ENCODE measurements around the gene OR13C5. TPM values are rescaled to one million over a fixed set of nuclear protein-coding genes. Genes with fewer than 3 reads are reported as not detected.
"Not testable (repeated sequence)": the region's sequence is repeated elsewhere in the genome, so short reads cannot be mapped to it uniquely, and the experiment has no call there.

OR13C5 gene
- total and polyA plus RNA-seq, 4 donors, result not detected

- Histone ChIP-seq H3K4me1 (ENCODE audit: control insufficient read depth, insufficient read depth, low read length) (no peaks in the 10 kb centered on the region), H3K27me3 (ENCODE audit: control insufficient read depth, insufficient read depth, low read length) (no peaks in the 10 kb centered on the region), H3K27ac (ENCODE audit: low read depth, low read length) (no peak overlapping the region), H3K36me3 (ENCODE audit: control insufficient read depth, insufficient read depth, low read length) (no peaks in the 10 kb centered on the region), H3K4me3 (ENCODE audit: low read depth, low read length) (no peak overlapping the region), H3K9me3 (ENCODE audit: control insufficient read depth, insufficient read depth, low read length) (no peaks in the 10 kb centered on the region)
- WGBS (ENCODE audit: insufficient coverage), result 76% methylated on average over 3 of the region's 3 CpGs
- DNase-seq (ENCODE audit: low read depth in 4 of 6, low spot score in 6 of 6), result no peak
These were observed 5.6 kb upstream of the OR13C5 start for GRCh38 chr9:104604801-104605200.

GRCh38 chr9:104598749-104599148, 464 bp downstream of the OR13C5 start:
- H3K4me1 ChIP-seq (ENCODE audit: control insufficient read depth, insufficient read depth, low read length); H3K27ac ChIP-seq (ENCODE audit: low read depth, low read length); H3K9me3 ChIP-seq (ENCODE audit: control insufficient read depth, insufficient read depth, low read length); H3K4me3 ChIP-seq (ENCODE audit: low read depth, low read length); H3K27me3 ChIP-seq (ENCODE audit: control insufficient read depth, insufficient read depth, low read length); DNase-seq (ENCODE audit: low read depth in 4 of 6, low spot score in 6 of 6); H3K36me3 ChIP-seq (ENCODE audit: control insufficient read depth, insufficient read depth, low read length): not testable (repeated sequence)
- 60% methylated on average over 1 of the region's 3 CpGs for WGBS (ENCODE audit: insufficient coverage)

DNA sequence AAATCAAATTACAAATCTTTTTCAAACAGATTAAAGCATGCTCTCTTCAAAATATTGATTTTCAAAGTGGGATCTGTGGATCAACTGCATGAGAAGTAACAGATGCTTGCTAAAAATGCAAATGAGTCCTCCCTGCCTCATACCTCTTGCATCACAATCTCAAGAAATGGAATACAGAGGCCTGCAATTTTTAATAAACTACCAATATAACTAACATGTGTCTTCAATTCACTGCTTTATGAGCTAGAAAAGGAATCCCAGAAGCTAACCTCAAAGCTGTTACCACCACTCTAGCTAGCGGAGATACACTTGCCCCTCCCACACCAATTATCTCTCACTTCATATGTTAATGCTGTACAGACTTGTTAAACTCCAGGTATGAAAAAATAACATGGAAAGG, 9.6 kb downstream of the OR13C5 start:
- DNase-seq (ENCODE audit: low read depth in 4 of 6, low spot score in 6 of 6), result no peak
- no peak overlapping the region for H3K27ac ChIP-seq (ENCODE audit: low read depth, low read length)
- no peaks in the 10 kb centered on the region for H3K9me3 ChIP-seq (ENCODE audit: control insufficient read depth, insufficient read depth, low read length)
- no peaks in the 10 kb centered on the region for H3K4me1 ChIP-seq (ENCODE audit: control insufficient read depth, insufficient read depth, low read length)
- no peak overlapping the region for H3K4me3 ChIP-seq (ENCODE audit: low read depth, low read length)
- WGBS (ENCODE audit: insufficient coverage), result no CpG with 5 or more reads among the region's 1 CpG
- H3K36me3 ChIP-seq (ENCODE audit: control insufficient read depth, insufficient read depth, low read length), result no peaks in the 10 kb centered on the region
- H3K27me3 ChIP-seq (ENCODE audit: control insufficient read depth, insufficient read depth, low read length), result no peaks in the 10 kb centered on the region

GRCh38 chr9:104586496-104587180, 12.6 kb downstream of the OR13C5 start:
- Histone ChIP-seq H3K4me1 (ENCODE audit: control insufficient read depth, insufficient read depth, low read length) (no peaks in the 10 kb centered on the region), H3K4me3 (ENCODE audit: low read depth, low read length) (no peak overlapping the region), H3K9me3 (ENCODE audit: control insufficient read depth, insufficient read depth, low read length) (no peaks in the 10 kb centered on the region), H3K27me3 (ENCODE audit: control insufficient read depth, insufficient read depth, low read length) (no peaks in the 10 kb centered on the region), H3K36me3 (ENCODE audit: control insufficient read depth, insufficient read depth, low read length) (no peaks in the 10 kb centered on the region), H3K27ac (ENCODE audit: low read depth, low read length) (no peak overlapping the region)
- peak in 2 of 6 donors; percentile 6 to 11 for DNase-seq (ENCODE audit: low read depth in 4 of 6, low spot score in 6 of 6)
- WGBS (ENCODE audit: insufficient coverage), result no CpG with 5 or more reads among the region's 1 CpG

DNA sequence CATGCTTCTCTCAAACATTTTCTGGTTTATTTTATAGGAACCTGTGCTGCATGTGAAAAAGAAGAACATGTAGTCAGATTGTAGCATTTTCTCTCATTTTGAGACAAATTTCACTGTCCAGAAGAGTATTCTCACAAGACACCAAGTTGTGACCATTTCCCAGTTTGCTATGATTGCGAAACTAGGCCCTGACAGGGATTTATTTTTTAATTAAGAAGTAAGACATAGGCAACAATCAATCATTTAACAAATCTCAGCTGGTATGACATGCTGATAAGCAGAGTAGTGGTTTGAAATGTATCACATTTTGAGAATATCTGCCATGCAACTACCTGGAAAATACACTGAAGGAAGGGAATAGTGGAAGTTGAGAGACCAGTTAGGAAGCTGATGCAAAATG, 18.7 kb downstream of the OR13C5 start:
- Histone ChIP-seq H3K27ac (ENCODE audit: low read depth, low read length) (no peak overlapping the region), H3K9me3 (ENCODE audit: control insufficient read depth, insufficient read depth, low read length) (no peaks in the 10 kb centered on the region), H3K36me3 (ENCODE audit: control insufficient read depth, insufficient read depth, low read length) (no peaks in the 10 kb centered on the region), H3K4me3 (ENCODE audit: low read depth, low read length) (no peak overlapping the region), H3K27me3 (ENCODE audit: control insufficient read depth, insufficient read depth, low read length) (no peaks in the 10 kb centered on the region), H3K4me1 (ENCODE audit: control insufficient read depth, insufficient read depth, low read length) (no peaks in the 10 kb centered on the region)
- no peak for DNase-seq (ENCODE audit: low read depth in 4 of 6, low spot score in 6 of 6)
- no CpG with 5 or more reads among the region's 1 CpG for WGBS (ENCODE audit: insufficient coverage)

DNA sequence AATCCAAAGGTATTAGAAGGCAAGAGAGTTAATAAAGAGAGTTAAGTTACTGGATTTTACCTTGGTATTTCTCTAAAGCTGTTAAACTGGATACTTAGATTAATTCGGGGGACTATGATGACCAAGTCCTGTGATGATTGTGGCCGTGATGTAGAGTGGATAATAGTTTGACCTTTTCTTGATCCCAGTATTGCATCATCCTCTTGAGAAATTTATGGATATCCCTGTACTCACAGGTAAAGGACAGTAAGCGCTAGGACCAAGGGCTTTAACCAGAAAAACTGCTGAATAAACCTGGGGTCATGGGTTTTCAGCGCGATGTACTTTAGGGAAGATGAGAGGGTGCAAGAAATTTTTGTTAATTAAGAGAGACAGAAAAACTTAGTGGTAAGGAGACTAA, 21.9 kb downstream of the OR13C5 start:
- Histone ChIP-seq H3K36me3 (ENCODE audit: control insufficient read depth, insufficient read depth, low read length) (no peaks in the 10 kb centered on the region), H3K4me1 (ENCODE audit: control insufficient read depth, insufficient read depth, low read length) (no peaks in the 10 kb centered on the region), H3K27me3 (ENCODE audit: control insufficient read depth, insufficient read depth, low read length) (no peaks in the 10 kb centered on the region), H3K27ac (ENCODE audit: low read depth, low read length) (no peak overlapping the region), H3K9me3 (ENCODE audit: control insufficient read depth, insufficient read depth, low read length) (no peaks in the 10 kb centered on the region), H3K4me3 (ENCODE audit: low read depth, low read length) (no peak overlapping the region)
- WGBS (ENCODE audit: insufficient coverage), result 100% methylated on average over 1 of the region's 5 CpGs
- no peak for DNase-seq (ENCODE audit: low read depth in 4 of 6, low spot score in 6 of 6)

DNA sequence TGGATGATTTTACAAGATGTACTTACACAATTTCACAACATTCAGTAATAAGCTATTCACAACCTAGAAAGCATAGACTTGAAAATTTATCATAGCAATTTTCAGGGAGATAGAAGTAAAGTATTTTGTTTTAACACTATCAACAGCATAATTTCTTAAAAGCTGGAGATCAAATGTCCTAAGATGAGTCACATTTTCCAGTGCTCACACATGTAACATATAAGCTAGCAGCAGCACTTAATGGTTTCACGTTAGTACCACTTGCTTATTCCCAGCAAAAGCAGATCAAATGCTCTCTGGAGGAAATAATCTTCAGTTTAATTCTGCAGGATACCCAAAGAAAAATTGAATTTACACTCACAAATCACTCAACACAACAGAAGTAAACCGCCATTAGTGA, 23.8 kb downstream of the OR13C5 start:
- no peak overlapping the region for H3K4me3 ChIP-seq (ENCODE audit: low read depth, low read length)
- H3K9me3 ChIP-seq (ENCODE audit: control insufficient read depth, insufficient read depth, low read length), result no peaks in the 10 kb centered on the region
- H3K27ac ChIP-seq (ENCODE audit: low read depth, low read length), result no peak overlapping the region
- no peak for DNase-seq (ENCODE audit: low read depth in 4 of 6, low spot score in 6 of 6)
- no peaks in the 10 kb centered on the region for H3K4me1 ChIP-seq (ENCODE audit: control insufficient read depth, insufficient read depth, low read length)
- WGBS (ENCODE audit: insufficient coverage), result 82% methylated on average over 1 of the region's 2 CpGs
- no peaks in the 10 kb centered on the region for H3K36me3 ChIP-seq (ENCODE audit: control insufficient read depth, insufficient read depth, low read length)
- no peaks in the 10 kb centered on the region for H3K27me3 ChIP-seq (ENCODE audit: control insufficient read depth, insufficient read depth, low read length)

GRCh38 chr9:104572612-104573011, 26.6 kb downstream of the OR13C5 start:
- Histone ChIP-seq H3K27ac (ENCODE audit: low read depth, low read length) (no peak overlapping the region), H3K27me3 (ENCODE audit: control insufficient read depth, insufficient read depth, low read length) (no peaks in the 10 kb centered on the region), H3K4me3 (ENCODE audit: low read depth, low read length) (no peak overlapping the region), H3K4me1 (ENCODE audit: control insufficient read depth, insufficient read depth, low read length) (no peaks in the 10 kb centered on the region), H3K9me3 (ENCODE audit: control insufficient read depth, insufficient read depth, low read length) (no peaks in the 10 kb centered on the region), H3K36me3 (ENCODE audit: control insufficient read depth, insufficient read depth, low read length) (no peaks in the 10 kb centered on the region)
- no peak for DNase-seq (ENCODE audit: low read depth in 4 of 6, low spot score in 6 of 6)
- no CpG with 5 or more reads among the region's 1 CpG for WGBS (ENCODE audit: insufficient coverage)

GRCh38 chr9:104568868-104569267, 30.3 kb downstream of the OR13C5 start, which contains the start of gene OR13C8:
OR13C8 (plus strand) TSS chr9:104569168; CDS start chr9:104569168, 0 bp downstream.
- Histone ChIP-seq H3K9me3 (ENCODE audit: control insufficient read depth, insufficient read depth, low read length) (no peaks in the 10 kb centered on the region), H3K4me1 (ENCODE audit: control insufficient read depth, insufficient read depth, low read length) (no peaks in the 10 kb centered on the region), H3K36me3 (ENCODE audit: control insufficient read depth, insufficient read depth, low read length) (no peaks in the 10 kb centered on the region), H3K27ac (ENCODE audit: low read depth, low read length) (no peak within 1 kb of the TSS), H3K4me3 (ENCODE audit: low read depth, low read length) (no peak within 1 kb of the TSS), H3K27me3 (ENCODE audit: control insufficient read depth, insufficient read depth, low read length) (no peaks in the 10 kb centered on the region)
- 92% methylated on average over 2 of the region's 4 CpGs for WGBS (ENCODE audit: insufficient coverage)
- DNase-seq (ENCODE audit: low read depth in 4 of 6, low spot score in 6 of 6), result no peak

DNA sequence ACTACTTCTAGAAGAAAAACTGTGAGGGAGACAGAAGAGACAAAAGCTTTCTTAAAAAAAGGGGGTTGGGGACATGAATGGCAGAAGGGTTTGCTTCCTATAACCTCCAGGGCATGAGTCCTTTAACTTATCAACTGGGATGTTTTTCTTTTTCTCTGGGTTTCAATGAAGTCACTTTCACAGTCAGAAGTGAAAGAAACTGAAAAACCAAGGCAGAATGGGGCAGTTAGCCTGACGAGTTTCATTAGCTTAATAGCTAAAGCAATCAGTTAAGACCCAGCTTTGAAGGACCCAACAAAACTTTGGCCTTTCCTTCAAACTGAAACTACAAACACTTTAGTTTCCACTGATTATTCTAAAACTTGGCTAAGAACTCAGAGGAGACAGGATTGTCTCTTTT, 34.9 kb downstream of the OR13C5 start:
- H3K27ac ChIP-seq (ENCODE audit: low read depth, low read length), result no peak overlapping the region
- no peak overlapping the region for H3K4me3 ChIP-seq (ENCODE audit: low read depth, low read length)
- H3K27me3 ChIP-seq (ENCODE audit: control insufficient read depth, insufficient read depth, low read length), result no peaks in the 10 kb centered on the region
- no peaks in the 10 kb centered on the region for H3K4me1 ChIP-seq (ENCODE audit: control insufficient read depth, insufficient read depth, low read length)
- peaks cover under 1% of the 10 kb centered on the region for H3K9me3 ChIP-seq (ENCODE audit: control insufficient read depth, insufficient read depth, low read length)
- DNase-seq (ENCODE audit: low read depth in 4 of 6, low spot score in 6 of 6), result no peak
- no CpG with 5 or more reads among the region's 1 CpG for WGBS (ENCODE audit: insufficient coverage)
- no peaks in the 10 kb centered on the region for H3K36me3 ChIP-seq (ENCODE audit: control insufficient read depth, insufficient read depth, low read length)
